Ovary (tissue), 9 donors: Measurements from ENCODE around the gene KIF16B. TPM values are rescaled to one million over a fixed set of nuclear protein-coding genes. Genes with fewer than 3 reads are reported as not detected.

Source experiments
- DNase-seq, 5 donors: peaks; one replicate each; pipeline ENCODE4 v3.0.0-alpha.2; 2019 to 2020
- H3K27ac ChIP-seq, 2 donors: fragments of 200-600 bp; one replicate each; pipeline versions ENCODE4 v1.5.1 to v1.8.0; 2019 to 2022
- H3K27me3 ChIP-seq: fragments of 200-600 bp; one replicate; pipeline ENCODE4 v1.8.0; 2022
- H3K36me3 ChIP-seq: fragments of 200-600 bp; sonication (generic); one replicate; pipeline ENCODE4 v1.5.1; 2019
- H3K4me1 ChIP-seq: one replicate; pipeline ENCODE4 v1.8.1; 2013; ENCODE audit warnings: mild to moderate bottlenecking, moderate library complexity; ENCODE audit not compliant: insufficient read depth
- H3K4me3 ChIP-seq: fragments of 200-600 bp; sonication (generic); one replicate; pipeline ENCODE4 v1.5.1; 2017
- H3K9me3 ChIP-seq, 2 donors: fragments of 200-600 bp in 1 of 2; sonication (generic) in 1 of 2; one replicate each; pipeline versions ENCODE4 v1.5.1 to v1.8.1; 2013 to 2019; ENCODE audit warnings: mild to moderate bottlenecking in 1 of 2, moderate library complexity in 1 of 2
- EP300 ChIP-seq: sonication (generic); formaldehyde crosslinking; IDR thresholded peaks from one replicate; pipeline ENCODE4 v1.6.1; 2017; ENCODE audit warnings: antibody characterized with exemption
- POLR2A ChIP-seq: fragments of 450-650 bp; IDR thresholded peaks from one replicate; pipeline ENCODE4 v1.6.1; 2017; ENCODE audit warnings: antibody characterized with exemption, mild to moderate bottlenecking, moderate library complexity
- WGBS, 3 donors: extraction: QIAGEN DNeasy Blood & Tissue Kit in 1 of 3; methylation state at CpG; one replicate each; pipeline versions ENCODE4 v1.1.5 to v1.1.7; 2013 to 2017; 5-methylcytosine and 5-hydroxymethylcytosine counted together
- intact Hi-C, 4 donors: fragments of 100-400 bp; cut with DNase I; formaldehyde crosslinking; loops; one replicate each; pipeline versions ENCODE4 v1.11.0 to v1.15.1; 2022 to 2023
- polyA plus RNA-seq, 2 donors: library from polyadenylated mRNA; stranded (reverse); fragments of 200-250 nt in 1 of 2; fragments of 350-450 nt in 1 of 2; fragmentation: Illumina TruSeq in 1 of 2; extraction: RNeasy Lipid Tissue Mini Kit (QIAGEN cat#74804) in 1 of 2; gene quantifications; one replicate each; pipeline ENCODE4 v1.2.3, GENCODE V29; 2013 to 2014
- total RNA-seq, 7 donors: library from RNA; depleted of rRNA in 2 of 7; stranded (reverse); fragments of >200 nt in 2 of 7; fragmentation: NEBNext Ultra II Directional in 3 of 7; extraction: Animal tissue kit (Norgen Biotek cat#: 25700) in 3 of 7; gene quantifications; one replicate each; pipeline versions ENCODE4 v1.1.0 to v1.2.4, GENCODE V29; 2016 to 2023
- TF ChIP-seq, protein P1 (sequence below), 3 donors: fragments of 450-650 bp in 2 of 3; fragments of 200-600 bp in 1 of 3; IDR thresholded peaks; one replicate each; pipeline versions ENCODE4 v1.5.1 to v1.8.0; 2016 to 2022; ENCODE audit warnings: antibody characterized with exemption in 3 of 3, mild to moderate bottlenecking in 1 of 3
- donor health status: DM: no; HTN: no; CAD: no; lungs with moderate emphysema.
- donor health status: DM: no; HTN: no; CAD: no.
- donor health status: Bipolar disorder and iron deficiency.
- donor health status: DM: yes; HTN: yes; CAD: no.
- donor health status: DM: no; HTN: no; CAD: no.
- donor health status: DM: yes; HTN: yes; CAD: no.

KIF16B gene
- total and polyA plus RNA-seq, 9 donors = 10.9 to 28.1 (median 20.2) TPM

DNA sequence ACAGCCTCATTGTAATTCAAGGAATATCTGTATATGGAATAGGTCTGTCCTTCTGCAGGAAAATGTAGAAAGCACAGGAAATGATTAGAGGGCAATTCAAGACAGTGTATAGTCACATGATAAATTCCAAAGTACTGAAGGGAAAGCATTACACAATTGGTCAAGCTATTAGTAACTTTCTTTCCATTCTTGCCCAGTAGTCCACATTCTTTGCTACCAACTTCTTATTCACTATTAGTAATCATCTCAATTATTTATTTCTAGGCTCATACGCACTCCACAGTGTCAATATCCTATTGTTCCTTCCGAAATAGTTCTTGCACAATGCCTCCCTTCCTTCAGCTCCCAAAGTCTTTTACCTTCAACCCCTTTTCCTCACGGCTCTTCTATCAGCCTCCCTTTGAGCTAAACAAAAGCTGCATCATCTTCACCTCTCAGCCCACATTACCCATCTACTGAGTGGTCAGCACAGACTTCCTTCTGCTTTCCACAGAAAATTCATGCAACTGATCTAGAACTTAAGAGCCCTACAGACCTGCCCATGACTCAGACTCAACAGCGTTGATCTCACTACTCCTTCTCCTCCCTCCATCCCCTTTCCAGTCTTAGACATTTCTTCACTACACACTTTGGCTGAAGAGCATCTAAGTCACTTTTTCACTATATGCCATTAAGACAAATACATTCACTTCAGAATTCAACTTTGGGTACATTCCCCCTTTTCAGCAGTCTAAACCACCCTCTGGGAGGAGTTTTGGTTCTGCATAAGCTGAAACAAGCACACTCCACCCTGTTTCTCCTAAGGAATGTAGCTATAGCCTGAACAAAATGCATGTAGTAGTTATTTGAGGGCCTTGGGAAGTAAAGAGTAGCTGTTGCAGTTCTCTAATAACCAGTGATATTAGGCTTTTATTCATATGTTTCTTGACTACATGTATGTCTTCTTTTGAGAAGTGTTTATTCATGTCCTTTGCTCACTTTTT lies 157.9 kb downstream of the KIF16B start:
- Histone ChIP-seq H3K27me3 (no peaks in the 10 kb centered on the region), H3K27ac (no peak overlapping the region), H3K36me3 (no peaks in the 10 kb centered on the region), H3K9me3 (peaks cover 0 to 5% of the 10 kb centered on the region in 2 donors), H3K4me1 (no peaks in the 10 kb centered on the region), H3K4me3 (no peak overlapping the region)
- WGBS, 3 donors = 96 to 98% (median 97%) methylated on average over 4 of the region's 4 CpGs
- intact Hi-C loops = no loop called here
- TF ChIP-seq EP300 (no peak), POLR2A (no peak)
- TF ChIP-seq, protein P1, sequence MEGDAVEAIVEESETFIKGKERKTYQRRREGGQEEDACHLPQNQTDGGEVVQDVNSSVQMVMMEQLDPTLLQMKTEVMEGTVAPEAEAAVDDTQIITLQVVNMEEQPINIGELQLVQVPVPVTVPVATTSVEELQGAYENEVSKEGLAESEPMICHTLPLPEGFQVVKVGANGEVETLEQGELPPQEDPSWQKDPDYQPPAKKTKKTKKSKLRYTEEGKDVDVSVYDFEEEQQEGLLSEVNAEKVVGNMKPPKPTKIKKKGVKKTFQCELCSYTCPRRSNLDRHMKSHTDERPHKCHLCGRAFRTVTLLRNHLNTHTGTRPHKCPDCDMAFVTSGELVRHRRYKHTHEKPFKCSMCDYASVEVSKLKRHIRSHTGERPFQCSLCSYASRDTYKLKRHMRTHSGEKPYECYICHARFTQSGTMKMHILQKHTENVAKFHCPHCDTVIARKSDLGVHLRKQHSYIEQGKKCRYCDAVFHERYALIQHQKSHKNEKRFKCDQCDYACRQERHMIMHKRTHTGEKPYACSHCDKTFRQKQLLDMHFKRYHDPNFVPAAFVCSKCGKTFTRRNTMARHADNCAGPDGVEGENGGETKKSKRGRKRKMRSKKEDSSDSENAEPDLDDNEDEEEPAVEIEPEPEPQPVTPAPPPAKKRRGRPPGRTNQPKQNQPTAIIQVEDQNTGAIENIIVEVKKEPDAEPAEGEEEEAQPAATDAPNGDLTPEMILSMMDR (IDR thresholded peaks at IDR 0.05) = no peak
- DNase-seq = no peak

DNA sequence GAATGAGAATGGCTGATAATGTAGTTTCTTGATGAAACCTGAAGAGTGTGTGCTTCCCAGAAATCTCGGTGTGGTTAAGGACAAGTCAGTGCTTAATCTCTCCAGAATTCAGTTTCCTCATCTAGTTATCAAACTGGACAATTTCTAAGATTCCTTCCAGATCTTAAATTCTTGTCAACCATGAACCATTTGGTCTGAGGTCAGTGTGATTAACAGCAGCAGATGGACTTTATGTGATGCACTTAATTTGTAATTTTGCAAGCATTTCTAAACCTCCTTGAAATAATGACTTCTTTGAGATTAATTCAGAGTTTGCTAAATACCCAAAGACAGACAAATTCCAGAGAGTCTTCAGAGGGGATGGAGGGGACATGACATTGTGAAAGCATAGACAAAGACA lies 160.3 kb downstream of the KIF16B start:
- WGBS, 3 donors = 92 to 96% (median 94%) methylated on average over 1 of the region's 1 CpG
- H3K36me3 ChIP-seq = no peaks in the 10 kb centered on the region
- no peak for DNase-seq
- H3K9me3 ChIP-seq = peaks cover 0 to 5% of the 10 kb centered on the region in 2 donors
- no peaks in the 10 kb centered on the region for H3K27me3 ChIP-seq
- H3K27ac ChIP-seq = no peak overlapping the region
- no peaks in the 10 kb centered on the region for H3K4me1 ChIP-seq
- TF ChIP-seq EP300 = no peak
- TF ChIP-seq POLR2A = no peak
- TF ChIP-seq, protein P1 (IDR thresholded peaks at IDR 0.05) = no peak
- H3K4me3 ChIP-seq = no peak overlapping the region
- intact Hi-C loops = no loop called here

DNA sequence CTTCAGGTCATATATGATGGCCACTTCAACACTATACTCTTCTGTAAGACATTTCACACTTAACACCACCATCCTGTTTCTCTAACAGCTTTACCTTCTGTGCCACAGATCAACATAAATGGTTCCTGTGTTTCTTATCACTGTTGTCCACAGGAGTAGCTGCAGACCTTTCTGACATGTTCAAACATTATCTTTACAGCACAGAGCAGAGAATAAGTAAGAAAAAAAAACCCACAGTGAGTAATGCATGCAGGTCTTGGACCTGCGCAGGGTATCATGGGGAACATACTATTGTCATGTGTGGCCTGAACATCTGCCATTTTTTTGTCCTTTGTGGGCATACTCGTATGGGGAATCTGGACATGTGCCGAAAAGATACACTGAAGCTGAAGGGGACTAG lies 161.9 kb downstream of the KIF16B start:
- no peak for DNase-seq
- 95 to 98% (median 95%) methylated on average over 3 of the region's 3 CpGs for WGBS, 3 donors

DNA sequence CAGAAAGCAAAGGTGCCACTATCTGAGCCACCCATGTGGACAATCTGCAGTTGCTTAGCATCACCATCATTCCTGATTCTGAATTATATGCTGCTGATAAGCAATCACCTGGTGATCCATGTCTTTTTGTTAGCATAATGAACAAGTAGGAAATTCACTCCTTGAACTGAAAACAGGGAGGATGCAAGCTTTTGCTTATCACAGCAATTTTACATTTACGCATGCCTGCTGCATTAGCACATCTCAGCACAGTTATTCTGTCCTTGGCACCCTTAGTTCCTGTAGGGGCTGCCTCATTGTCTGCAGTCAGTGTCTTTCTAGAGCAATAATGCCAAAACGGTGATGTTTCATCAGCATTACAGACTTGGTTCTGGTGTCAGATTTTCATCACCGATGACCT lies 162.6 kb downstream of the KIF16B start:
- TF ChIP-seq, protein P1 (IDR thresholded peaks at IDR 0.05) = no peak
- TF ChIP-seq POLR2A = no peak
- DNase-seq = no peak
- H3K36me3 ChIP-seq = no peaks in the 10 kb centered on the region
- H3K27me3 ChIP-seq = no peaks in the 10 kb centered on the region
- H3K4me1 ChIP-seq = peaks cover 3% of the 10 kb centered on the region
- intact Hi-C loops = no loop called here
- WGBS, 3 donors = 96 to 98% (median 97%) methylated on average over 3 of the region's 3 CpGs
- peaks cover 0 to 5% of the 10 kb centered on the region in 2 donors for H3K9me3 ChIP-seq
- H3K27ac ChIP-seq = no peak overlapping the region
- H3K4me3 ChIP-seq = no peak overlapping the region

More for the DNA sequence above, 161.9 kb downstream of the KIF16B start:
- H3K4me3 ChIP-seq = no peak overlapping the region
- intact Hi-C loops = no loop called here
- no peaks in the 10 kb centered on the region for H3K36me3 ChIP-seq
- TF ChIP-seq, protein P1 (IDR thresholded peaks at IDR 0.05) = no peak
- TF ChIP-seq POLR2A = no peak
- no peak for TF ChIP-seq EP300
- H3K27me3 ChIP-seq = no peaks in the 10 kb centered on the region
- no peaks in the 10 kb centered on the region for H3K4me1 ChIP-seq
- no peak overlapping the region for H3K27ac ChIP-seq
- H3K9me3 ChIP-seq = peaks cover 0 to 5% of the 10 kb centered on the region in 2 donors
